ENCODE measurements around the gene SNX1. TPM values are rescaled to one million over a fixed set of nuclear protein-coding genes. Genes with fewer than 3 reads are reported as not detected.

The SNX1 gene
- total and polyA plus RNA-seq, 2 of the 13 experiments (the other 11 are each of a cell fraction or from before 2014, with no cell fraction given) = 29.3 to 60.1 TPM

DNA sequence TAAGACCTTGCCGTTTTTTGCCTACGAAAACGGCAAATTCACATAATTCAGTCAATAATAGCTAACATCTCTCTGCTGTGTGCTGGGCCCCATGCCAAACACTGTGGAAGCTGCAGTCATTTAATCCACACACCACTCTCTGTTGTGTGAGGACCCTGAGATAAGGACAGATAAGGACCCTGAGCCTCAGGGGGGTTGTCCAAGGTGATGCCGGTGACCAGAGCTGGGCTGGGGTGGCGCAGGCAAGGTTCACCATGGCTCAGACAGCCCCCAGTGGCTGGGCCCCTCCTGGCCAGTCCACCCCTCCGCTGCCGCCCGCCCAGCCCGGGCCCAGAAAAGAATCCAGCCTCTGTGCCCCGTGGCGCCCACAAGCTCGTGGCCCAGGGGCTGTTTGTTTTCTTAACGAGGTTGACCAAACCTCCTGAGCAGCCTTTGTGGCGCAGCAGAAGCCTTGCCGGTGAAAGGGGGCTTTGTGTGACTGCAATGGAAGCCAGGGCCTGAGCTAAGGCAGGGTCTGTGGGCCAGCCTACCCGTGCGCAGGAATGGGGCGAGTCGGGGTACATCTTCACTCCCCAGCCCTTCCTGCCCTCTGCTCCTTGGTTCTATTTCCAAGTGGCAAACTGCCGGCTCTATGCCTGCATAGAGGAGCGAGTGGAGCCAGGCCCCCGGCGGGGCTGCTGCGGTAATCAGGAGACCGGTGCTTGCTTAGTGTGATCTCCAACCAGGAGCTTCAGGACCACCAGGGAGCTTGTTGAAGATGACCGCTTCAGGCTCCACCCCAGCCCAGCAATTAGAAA is 51.3 kb downstream of the SNX1 start (continued):
- TF ChIP-seq ZNF180 (CRISPR knock-in tag; IDR thresholded peaks at IDR 0.05; ENCODE audit: borderline replicate concordance, low read depth) = no peak
- TF ChIP-seq ELF4 (CRISPR knock-in tag; IDR thresholded peaks at IDR 0.05; ENCODE audit: borderline replicate concordance) = no peak
- no peak for TF ChIP-seq MTF2 (CRISPR knock-in tag; IDR thresholded peaks at IDR 0.05; ENCODE audit: borderline replicate concordance)
- no peak for TF ChIP-seq ZSCAN12 (CRISPR knock-in tag; IDR thresholded peaks at IDR 0.05)
- TF ChIP-seq ZSCAN30 (CRISPR knock-in tag; IDR thresholded peaks at IDR 0.05) = no peak
- TF ChIP-seq ZNF619 (CRISPR knock-in tag; IDR thresholded peaks at IDR 0.05) = no peak
- TF ChIP-seq MAFG (CRISPR knock-in tag; IDR thresholded peaks at IDR 0.05) = no peak
- TF ChIP-seq PLRG1 (conservative IDR thresholded peaks at IDR 0.05) = no peak
- 0 out of 2 replicates have a peak, but pooled peaks have one; percentile 34 for TF ChIP-seq ARNTL (CRISPR knock-in tag; IDR thresholded peaks at IDR 0.05)
- TF ChIP-seq PAF1 (CRISPR knock-in tag; IDR thresholded peaks at IDR 0.05) = no peak
- TF ChIP-seq ZNF431 (CRISPR knock-in tag; IDR thresholded peaks at IDR 0.05; ENCODE audit: borderline replicate concordance, low read depth) = no peak
- TF ChIP-seq ATF3 (CRISPR knock-in tag; IDR thresholded peaks at IDR 0.05) = no peak
- TF ChIP-seq, protein P1, sequence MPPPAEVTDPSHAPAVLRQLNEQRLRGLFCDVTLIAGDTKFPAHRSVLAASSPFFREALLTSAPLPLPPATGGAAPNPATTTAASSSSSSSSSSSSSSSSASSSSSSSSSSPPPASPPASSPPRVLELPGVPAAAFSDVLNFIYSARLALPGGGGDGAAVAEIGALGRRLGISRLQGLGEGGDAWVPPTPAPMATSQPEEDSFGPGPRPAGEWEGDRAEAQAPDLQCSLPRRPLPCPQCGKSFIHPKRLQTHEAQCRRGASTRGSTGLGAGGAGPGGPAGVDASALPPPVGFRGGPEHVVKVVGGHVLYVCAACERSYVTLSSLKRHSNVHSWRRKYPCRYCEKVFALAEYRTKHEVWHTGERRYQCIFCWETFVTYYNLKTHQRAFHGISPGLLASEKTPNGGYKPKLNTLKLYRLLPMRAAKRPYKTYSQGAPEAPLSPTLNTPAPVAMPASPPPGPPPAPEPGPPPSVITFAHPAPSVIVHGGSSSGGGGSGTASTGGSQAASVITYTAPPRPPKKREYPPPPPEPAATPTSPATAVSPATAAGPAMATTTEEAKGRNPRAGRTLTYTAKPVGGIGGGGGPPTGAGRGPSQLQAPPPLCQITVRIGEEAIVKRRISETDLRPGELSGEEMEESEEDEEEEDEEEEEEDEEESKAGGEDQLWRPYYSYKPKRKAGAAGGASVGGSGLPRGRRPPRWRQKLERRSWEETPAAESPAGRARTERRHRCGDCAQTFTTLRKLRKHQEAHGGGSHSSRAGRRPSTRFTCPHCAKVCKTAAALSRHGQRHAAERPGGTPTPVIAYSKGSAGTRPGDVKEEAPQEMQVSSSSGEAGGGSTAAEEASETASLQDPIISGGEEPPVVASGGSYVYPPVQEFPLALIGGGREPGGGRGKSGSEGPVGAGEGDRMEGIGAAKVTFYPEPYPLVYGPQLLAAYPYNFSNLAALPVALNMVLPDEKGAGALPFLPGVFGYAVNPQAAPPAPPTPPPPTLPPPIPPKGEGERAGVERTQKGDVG (CRISPR knock-in tag; IDR thresholded peaks at IDR 0.05; ENCODE audit: borderline replicate concordance) = peak; percentile 73; the same call in 1 of the 2 replicates
- TF ChIP-seq ZNF768 (CRISPR knock-in tag; IDR thresholded peaks at IDR 0.05) = peak; percentile 47; the same call in 1 of the 2 replicates
- no peak for TF ChIP-seq BATF2 (CRISPR knock-in tag; IDR thresholded peaks at IDR 0.05)
- peak; percentile 65; the same call in 1 of the 2 replicates for TF ChIP-seq ZNF891 (CRISPR knock-in tag; IDR thresholded peaks at IDR 0.05)
- TF ChIP-seq MEIS2 (CRISPR knock-in tag; IDR thresholded peaks at IDR 0.05) = no peak
- TF ChIP-seq HNF1B (CRISPR knock-in tag; IDR thresholded peaks at IDR 0.05) = no peak
- no peak for TF ChIP-seq ONECUT2 (CRISPR knock-in tag; IDR thresholded peaks at IDR 0.05)
- TF ChIP-seq SMARCC2 (IDR thresholded peaks at IDR 0.05) = no peak
- no peak for TF ChIP-seq ZNF552 (CRISPR knock-in tag; IDR thresholded peaks at IDR 0.05; ENCODE audit: borderline replicate concordance)
- no peak for TF ChIP-seq ZNF33A (CRISPR knock-in tag; IDR thresholded peaks at IDR 0.05; ENCODE audit: borderline replicate concordance)
- TF ChIP-seq SALL2 (CRISPR knock-in tag; IDR thresholded peaks at IDR 0.05) = no peak
- TF ChIP-seq ARNT (IDR thresholded peaks at IDR 0.05) = no peak
- TF ChIP-seq ARNT2 (CRISPR knock-in tag; IDR thresholded peaks at IDR 0.05; ENCODE audit: low read depth) = no peak
- no peak for TF ChIP-seq ZNF30 (CRISPR knock-in tag; IDR thresholded peaks at IDR 0.05)
- TF ChIP-seq ATM (IDR thresholded peaks at IDR 0.05; ENCODE audit: borderline replicate concordance) = no peak

Data from HepG2 (cell line).